ENCODE data around the gene UVRAG.
A peak's percentile ranks its signal among the peaks of the same experiment; 100 is the strongest.

Gene UVRAG

GRCh38 chr11:76143274-76143673, 328.3 kb downstream of the UVRAG start:
- Histone ChIP-seq H3K27ac (ENCODE audit: low read length, poor library complexity, severe bottlenecking) (no peak overlapping the region), H2AFZ (ENCODE audit: low read depth, low read length) (no peak overlapping the region), H2BK15ac (ENCODE audit: low read depth, poor library complexity, severe bottlenecking) (no peak overlapping the region), H3K9me3 (ENCODE audit: control insufficient read depth, low read length) (no peaks in the 10 kb centered on the region), H3K23ac (ENCODE audit: low read length in 2 of 2) (no peak overlapping the region), H3K18ac (ENCODE audit: low read depth in 1 of 2, low read length in 2 of 2) (no peak overlapping the region), H4K8ac (ENCODE audit: low read length) (no peak overlapping the region), H2BK120ac (ENCODE audit: low read depth, low read length) (no peak overlapping the region), H4K91ac (ENCODE audit: low read length) (no peak overlapping the region), H3K4me3 (ENCODE audit: insufficient read depth in 1 of 2, low read depth in 1 of 2, low read length in 2 of 2) (no peak overlapping the region), H2AK5ac (ENCODE audit: low read length, severe bottlenecking) (no peak overlapping the region), H3K4ac (ENCODE audit: low read depth in 1 of 2, low read length in 2 of 2) (no peak overlapping the region), H2BK5ac (ENCODE audit: low read depth, low read length, poor library complexity, severe bottlenecking) (no peak overlapping the region), H3K14ac (ENCODE audit: low read length in 2 of 2) (no peak overlapping the region), H3K9ac (ENCODE audit: low read length) (no peak overlapping the region), H3K4me2 (ENCODE audit: low read length, poor library complexity, severe bottlenecking) (no peak overlapping the region), H2BK12ac (ENCODE audit: low read length in 2 of 2) (no peak overlapping the region), H3K27me3 (ENCODE audit: control insufficient read depth in 1 of 2, insufficient read depth in 1 of 2, low read length in 2 of 2) (no peaks in the 10 kb centered on the region), H3K36me3 (ENCODE audit: control insufficient read depth in 1 of 2, insufficient read depth in 2 of 2, low read depth in 1 of 2, low read length in 2 of 2) (peaks cover 20 to 27% of the 10 kb centered on the region in 2 experiments), H3K4me1 (ENCODE audit: control insufficient read depth, insufficient read depth, low read depth, low read length) (peaks cover 2% of the 10 kb centered on the region), H3K79me1 (replicated peaks; ENCODE audit: low read length, poor library complexity, severe bottlenecking) (no peaks in the 10 kb centered on the region)
- WGBS = 92% methylated on average over 11 of the region's 11 CpGs
- no peak for DNase-seq

GRCh38 chr11:76147106-76147740, 332.2 kb downstream of the UVRAG start:
- Histone ChIP-seq H2AK5ac (ENCODE audit: low read length, severe bottlenecking) (no peak overlapping the region), H3K4me2 (ENCODE audit: low read length, poor library complexity, severe bottlenecking) (no peak overlapping the region), H4K91ac (ENCODE audit: low read length) (no peak overlapping the region), H2BK120ac (ENCODE audit: low read depth, low read length) (no peak overlapping the region), H3K9me3 (ENCODE audit: control insufficient read depth, low read length) (no peaks in the 10 kb centered on the region), H3K9ac (ENCODE audit: low read length) (no peak overlapping the region), H2BK5ac (ENCODE audit: low read depth, low read length, poor library complexity, severe bottlenecking) (no peak overlapping the region), H3K18ac (ENCODE audit: low read depth in 1 of 2, low read length in 2 of 2) (no peak overlapping the region), H3K4ac (ENCODE audit: low read depth in 1 of 2, low read length in 2 of 2) (no peak overlapping the region), H3K14ac (ENCODE audit: low read length in 2 of 2) (no peak overlapping the region), H3K4me3 (ENCODE audit: insufficient read depth in 1 of 2, low read depth in 1 of 2, low read length in 2 of 2) (no peak overlapping the region), H3K36me3 (ENCODE audit: control insufficient read depth in 1 of 2, insufficient read depth in 2 of 2, low read depth in 1 of 2, low read length in 2 of 2) (peaks cover 6 to 10% of the 10 kb centered on the region in 2 experiments), H2BK15ac (ENCODE audit: low read depth, poor library complexity, severe bottlenecking) (no peak overlapping the region), H2BK12ac (ENCODE audit: low read length in 2 of 2) (no peak overlapping the region), H3K27me3 (ENCODE audit: control insufficient read depth in 1 of 2, insufficient read depth in 1 of 2, low read length in 2 of 2) (no peaks in the 10 kb centered on the region), H4K8ac (ENCODE audit: low read length) (no peak overlapping the region), H3K27ac (ENCODE audit: low read length, poor library complexity, severe bottlenecking) (no peak overlapping the region), H2AFZ (ENCODE audit: low read depth, low read length) (no peak overlapping the region), H3K23ac (ENCODE audit: low read length in 2 of 2) (no peak overlapping the region), H3K79me1 (replicated peaks; ENCODE audit: low read length, poor library complexity, severe bottlenecking) (no peaks in the 10 kb centered on the region), H3K4me1 (ENCODE audit: control insufficient read depth, insufficient read depth, low read depth, low read length) (peaks cover 3% of the 10 kb centered on the region)
- DNase-seq = no peak
- WGBS = 91% methylated on average over 14 of the region's 14 CpGs

- Histone ChIP-seq H3K4me1 (ENCODE audit: control insufficient read depth, insufficient read depth, low read depth, low read length) (peaks cover 6% of the 10 kb centered on the region), H3K4ac (ENCODE audit: low read depth in 1 of 2, low read length in 2 of 2) (no peak overlapping the region), H3K4me3 (ENCODE audit: insufficient read depth in 1 of 2, low read depth in 1 of 2, low read length in 2 of 2) (no peak overlapping the region), H2BK120ac (ENCODE audit: low read depth, low read length) (no peak overlapping the region), H2AFZ (ENCODE audit: low read depth, low read length) (no peak overlapping the region), H3K36me3 (ENCODE audit: control insufficient read depth in 1 of 2, insufficient read depth in 2 of 2, low read depth in 1 of 2, low read length in 2 of 2) (peaks cover 0 to 2% of the 10 kb centered on the region in 2 experiments), H2AK5ac (ENCODE audit: low read length, severe bottlenecking) (no peak overlapping the region), H3K79me1 (replicated peaks; ENCODE audit: low read length, poor library complexity, severe bottlenecking) (no peaks in the 10 kb centered on the region), H3K9me3 (ENCODE audit: control insufficient read depth, low read length) (no peaks in the 10 kb centered on the region), H3K14ac (ENCODE audit: low read length in 2 of 2) (peak overlapping the region in 1 of 2 experiments; percentile 87), H3K27me3 (ENCODE audit: control insufficient read depth in 1 of 2, insufficient read depth in 1 of 2, low read length in 2 of 2) (no peaks in the 10 kb centered on the region), H2BK5ac (ENCODE audit: low read depth, low read length, poor library complexity, severe bottlenecking) (no peak overlapping the region), H2BK12ac (ENCODE audit: low read length in 2 of 2) (no peak overlapping the region), H3K4me2 (ENCODE audit: low read length, poor library complexity, severe bottlenecking) (no peak overlapping the region), H4K8ac (ENCODE audit: low read length) (no peak overlapping the region), H3K18ac (ENCODE audit: low read depth in 1 of 2, low read length in 2 of 2) (no peak overlapping the region), H3K27ac (ENCODE audit: low read length, poor library complexity, severe bottlenecking) (no peak overlapping the region), H4K91ac (ENCODE audit: low read length) (no peak overlapping the region), H3K9ac (ENCODE audit: low read length) (no peak overlapping the region), H3K23ac (ENCODE audit: low read length in 2 of 2) (no peak overlapping the region), H2BK15ac (ENCODE audit: low read depth, poor library complexity, severe bottlenecking) (no peak overlapping the region)
- WGBS = 87% methylated on average over 6 of the region's 6 CpGs
- no peak for DNase-seq
These were observed 333.2 kb downstream of the UVRAG start for GRCh38 chr11:76148231-76148630.

GRCh38 chr11:76148941-76149613, 334.1 kb downstream of the UVRAG start:
- Histone ChIP-seq H2BK5ac (ENCODE audit: low read depth, low read length, poor library complexity, severe bottlenecking) (no peak overlapping the region), H3K4me2 (ENCODE audit: low read length, poor library complexity, severe bottlenecking) (no peak overlapping the region), H3K27ac (ENCODE audit: low read length, poor library complexity, severe bottlenecking) (no peak overlapping the region), H2BK15ac (ENCODE audit: low read depth, poor library complexity, severe bottlenecking) (no peak overlapping the region), H2AK5ac (ENCODE audit: low read length, severe bottlenecking) (no peak overlapping the region), H3K14ac (ENCODE audit: low read length in 2 of 2) (no peak overlapping the region), H3K4me3 (ENCODE audit: insufficient read depth in 1 of 2, low read depth in 1 of 2, low read length in 2 of 2) (no peak overlapping the region), H4K91ac (ENCODE audit: low read length) (no peak overlapping the region), H3K4ac (ENCODE audit: low read depth in 1 of 2, low read length in 2 of 2) (no peak overlapping the region), H3K36me3 (ENCODE audit: control insufficient read depth in 1 of 2, insufficient read depth in 2 of 2, low read depth in 1 of 2, low read length in 2 of 2) (no peaks in the 10 kb centered on the region), H3K27me3 (ENCODE audit: control insufficient read depth in 1 of 2, insufficient read depth in 1 of 2, low read length in 2 of 2) (no peaks in the 10 kb centered on the region), H3K9ac (ENCODE audit: low read length) (no peak overlapping the region), H3K79me1 (replicated peaks; ENCODE audit: low read length, poor library complexity, severe bottlenecking) (no peaks in the 10 kb centered on the region), H3K4me1 (ENCODE audit: control insufficient read depth, insufficient read depth, low read depth, low read length) (peaks cover 6% of the 10 kb centered on the region), H3K23ac (ENCODE audit: low read length in 2 of 2) (no peak overlapping the region), H2AFZ (ENCODE audit: low read depth, low read length) (no peak overlapping the region), H4K8ac (ENCODE audit: low read length) (no peak overlapping the region), H3K9me3 (ENCODE audit: control insufficient read depth, low read length) (no peaks in the 10 kb centered on the region), H2BK12ac (ENCODE audit: low read length in 2 of 2) (no peak overlapping the region), H2BK120ac (ENCODE audit: low read depth, low read length) (no peak overlapping the region), H3K18ac (ENCODE audit: low read depth in 1 of 2, low read length in 2 of 2) (no peak overlapping the region)
- no peak for DNase-seq
- 89% methylated on average over 17 of the region's 17 CpGs for WGBS

Measured in mesenchymal stem cell (in vitro differentiated cells and primary cell).